WTC11 (cell line): ENCODE data around the gene DPYSL5.

Experiments used
- ESRRA ChIP-seq: sonication (generic); formaldehyde crosslinking; IDR thresholded peaks from 2 replicates; pipeline ENCODE4 v1.8.1; 2022; ENCODE audit warnings: mild to moderate bottlenecking, missing genetic modification reagents, borderline replicate concordance
- ZNF396 ChIP-seq: fragments of 250-450 bp; sonication (Bioruptor Pico); IDR thresholded peaks from 2 replicates; pipeline ENCODE4 v1.8.0; 2021; ENCODE audit warnings: mild to moderate bottlenecking, moderate library complexity, borderline replicate concordance

DNA sequence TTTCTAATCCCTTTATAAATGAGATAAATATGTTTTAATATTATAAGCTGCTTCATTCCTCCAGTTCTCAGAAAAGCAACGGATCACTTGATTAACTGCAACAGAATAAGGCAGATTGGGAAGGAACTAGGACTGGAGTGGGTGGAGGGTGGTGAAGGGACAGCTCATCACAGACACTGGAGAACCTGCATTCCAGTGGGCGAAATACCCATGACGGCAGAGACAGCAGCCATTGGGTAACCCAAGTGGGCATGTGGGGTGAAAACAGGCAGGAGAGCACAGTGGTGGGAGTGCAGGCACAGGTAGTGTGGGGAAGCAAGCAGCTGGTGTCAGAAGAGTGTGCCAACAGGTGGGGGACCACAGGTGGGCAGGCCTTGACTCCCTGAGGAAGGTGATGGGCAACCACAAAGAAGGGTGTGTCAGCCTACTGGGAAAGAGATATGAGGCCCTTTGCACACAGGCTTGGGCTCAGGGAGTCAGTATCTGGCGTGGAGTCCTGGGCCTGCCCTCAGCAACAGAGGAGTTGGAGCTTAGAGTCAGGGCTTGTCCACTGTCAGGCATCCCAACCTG lies 27.2 kb downstream of the DPYSL5 start:
- no peak for TF ChIP-seq ESRRA
- no peak for TF ChIP-seq ZNF396 (CRISPR knock-in tag)
